ENCODE data around the gene DNAJC1.

The DNAJC1 gene

GRCh38 chr10:22006379-22006884, 2.9 kb upstream of the DNAJC1 start:
- no peak for DNase-seq (ENCODE audit: low read depth in 2 of 2)

- no peak for DNase-seq (ENCODE audit: low read depth in 2 of 2)
Observed at GRCh38 chr10:22005763-22006162, 2.2 kb upstream of the DNAJC1 start.

- DNase-seq (ENCODE audit: low read depth in 2 of 2) = no peak
Observed at GRCh38 chr10:22003964-22004281, 393 bp upstream of the DNAJC1 start.

GRCh38 chr10:22002591-22003176, 846 bp downstream of the DNAJC1 start:
- peak in 1 of 2 donors; percentile 14 for DNase-seq (ENCODE audit: low read depth in 2 of 2)

- no peak for DNase-seq (ENCODE audit: low read depth in 2 of 2)
Observed at GRCh38 chr10:21995557-21995956, 8.0 kb downstream of the DNAJC1 start.

GRCh38 chr10:21993360-21994001, 10.0 kb downstream of the DNAJC1 start:
- no peak for DNase-seq (ENCODE audit: low read depth in 2 of 2)

- DNase-seq (ENCODE audit: low read depth in 2 of 2) = no peak
Observed at GRCh38 chr10:21991785-21992184, 11.7 kb downstream of the DNAJC1 start.

- DNase-seq (ENCODE audit: low read depth in 2 of 2) = no peak
Observed at GRCh38 chr10:21990449-21990848, 13.1 kb downstream of the DNAJC1 start.

- DNase-seq (ENCODE audit: low read depth in 2 of 2) = no peak
Observed at GRCh38 chr10:21989453-21990154, 13.9 kb downstream of the DNAJC1 start.

GRCh38 chr10:21985541-21985940, 18.0 kb downstream of the DNAJC1 start:
- no peak for DNase-seq (ENCODE audit: low read depth in 2 of 2)

- no peak for DNase-seq (ENCODE audit: low read depth in 2 of 2)
Observed at GRCh38 chr10:21981118-21981517, 22.4 kb downstream of the DNAJC1 start.

- no peak for DNase-seq (ENCODE audit: low read depth in 2 of 2)
Observed at GRCh38 chr10:21980691-21981090, 22.8 kb downstream of the DNAJC1 start.

- no peak for DNase-seq (ENCODE audit: low read depth in 2 of 2)
Observed at GRCh38 chr10:21978191-21978862, 25.2 kb downstream of the DNAJC1 start.

- no peak for DNase-seq (ENCODE audit: low read depth in 2 of 2)
Observed at GRCh38 chr10:21976739-21977138, 26.8 kb downstream of the DNAJC1 start.

GRCh38 chr10:21976280-21976679, 27.2 kb downstream of the DNAJC1 start:
- no peak for DNase-seq (ENCODE audit: low read depth in 2 of 2)

- DNase-seq (ENCODE audit: low read depth in 2 of 2) = no peak
Observed at GRCh38 chr10:21975378-21975990, 28.0 kb downstream of the DNAJC1 start.

- DNase-seq (ENCODE audit: low read depth in 2 of 2) = no peak
Observed at GRCh38 chr10:21972584-21972983, 30.9 kb downstream of the DNAJC1 start.

GRCh38 chr10:21969326-21970287, 33.9 kb downstream of the DNAJC1 start:
- DNase-seq (ENCODE audit: low read depth in 2 of 2) = no peak

GRCh38 chr10:21964983-21965665, 38.4 kb downstream of the DNAJC1 start:
- DNase-seq (ENCODE audit: low read depth in 2 of 2) = no peak

GRCh38 chr10:21962358-21962757, 41.2 kb downstream of the DNAJC1 start:
- DNase-seq (ENCODE audit: low read depth in 2 of 2) = no peak
